ENCODE results near the gene CDSN. TPM values are rescaled to one million over a fixed set of nuclear protein-coding genes. Genes with fewer than 3 reads are reported as not detected.
"Not testable (repeated sequence)": the region's sequence is repeated elsewhere in the genome, so short reads cannot be mapped to it uniquely, and the experiment has no call there.

CDSN gene
- total and polyA plus RNA-seq, 7 experiments from 2014 or later: not detected

DNA sequence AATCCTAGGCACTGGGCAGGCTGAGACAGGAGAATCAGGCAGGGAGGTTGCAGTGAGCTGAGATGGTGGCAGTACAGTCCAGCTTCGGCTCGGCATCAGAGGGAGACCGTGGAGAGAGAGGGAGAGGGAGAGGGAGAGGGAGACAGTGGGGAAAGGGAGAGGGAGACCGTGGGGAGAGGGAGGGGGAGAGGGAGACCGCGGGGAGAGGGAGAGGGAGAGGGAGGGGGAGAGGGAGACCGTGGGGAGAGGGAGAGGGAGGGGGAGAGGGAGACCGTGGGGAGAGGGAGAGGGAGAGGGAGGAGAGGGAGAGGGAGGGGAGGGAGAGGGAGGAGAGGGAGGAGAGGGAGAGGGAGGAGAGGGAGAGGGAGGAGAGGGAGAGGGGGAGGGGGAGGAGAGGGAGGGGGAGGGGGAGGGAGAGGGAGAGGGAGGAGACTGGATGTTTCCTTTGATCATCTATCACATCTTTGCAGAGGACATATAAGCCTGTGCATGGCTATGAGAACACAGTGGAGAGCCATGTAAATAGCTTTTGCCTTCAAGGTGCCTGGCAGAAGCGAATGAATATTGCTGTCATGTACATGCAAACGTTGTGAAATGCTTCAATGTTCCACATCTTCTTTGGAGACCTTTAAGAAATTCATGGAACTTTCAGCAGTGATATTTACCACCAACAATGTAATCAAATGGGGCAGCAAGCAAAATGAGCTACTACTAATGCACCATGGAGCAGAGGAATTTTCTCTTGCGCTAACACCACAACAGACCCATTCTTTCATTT, 52.2 kb downstream of the CDSN start:
- ATAC-seq; H3K27ac ChIP-seq (ENCODE audit: low read depth, low read length); H3K36me3 Mint-ChIP-seq; H3K4me3 Mint-ChIP-seq; POLR2A ChIA-PET; H3K27me3 ChIP-seq (ENCODE audit: control insufficient read depth in 2 of 2, insufficient read depth in 2 of 2, low read length in 2 of 2); H3K4me3 ChIP-seq (ENCODE audit: low read length); H3K4me1 ChIP-seq (ENCODE audit: control insufficient read depth in 2 of 2, insufficient read depth in 2 of 2, low read length in 2 of 2); H3K27ac Mint-ChIP-seq; H3K36me3 ChIP-seq (ENCODE audit: control insufficient read depth in 2 of 3, insufficient read depth in 3 of 3, low read length in 3 of 3); DNase-seq; intact Hi-C loops (cut with micrococcal nuclease); H3K4me1 Mint-ChIP-seq; H3K27me3 Mint-ChIP-seq; H3K9me3 Mint-ChIP-seq; H3K9me3 ChIP-seq (ENCODE audit: control insufficient read depth in 2 of 3, low read length in 3 of 3): not testable (repeated sequence)
- CTCF ChIA-PET: interaction anchor here (1.5 to 3.4 kb wide), 3 partner anchors 19 to 184 kb away, joined by 3 to 15 read pairs (median 10); no protein-coding TSS in a partner anchor

DNA sequence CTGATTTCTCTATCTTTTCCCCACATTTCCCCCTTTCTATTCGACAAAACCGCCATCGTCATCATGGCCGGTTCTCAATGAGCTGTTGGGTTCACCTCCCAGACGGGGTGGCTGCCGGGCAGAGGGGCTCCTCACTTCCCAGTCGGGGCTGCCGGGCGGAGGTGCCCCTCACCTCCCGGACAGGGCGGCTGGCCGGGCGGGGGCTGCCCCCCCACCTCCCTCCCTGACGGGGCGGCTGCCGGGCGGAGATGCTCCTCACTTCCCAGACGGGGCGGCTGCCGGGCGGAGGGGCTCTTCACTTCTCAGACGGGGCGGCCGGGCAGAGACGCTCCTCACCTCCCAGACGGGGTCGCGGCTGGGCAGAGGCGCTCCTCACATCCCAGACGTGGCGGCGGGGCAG, 53.2 kb downstream of the CDSN start:
- H3K4me1 ChIP-seq (ENCODE audit: control insufficient read depth in 2 of 2, insufficient read depth in 2 of 2, low read length in 2 of 2); CTCF ChIA-PET; H3K9me3 ChIP-seq (ENCODE audit: control insufficient read depth in 2 of 3, low read length in 3 of 3); ATAC-seq; H3K9me3 Mint-ChIP-seq; H3K27ac Mint-ChIP-seq; H3K36me3 Mint-ChIP-seq; intact Hi-C loops (cut with micrococcal nuclease); POLR2A ChIA-PET; H3K4me3 Mint-ChIP-seq; H3K4me1 Mint-ChIP-seq; H3K4me3 ChIP-seq (ENCODE audit: low read length); H3K36me3 ChIP-seq (ENCODE audit: control insufficient read depth in 2 of 3, insufficient read depth in 3 of 3, low read length in 3 of 3); DNase-seq; H3K27me3 ChIP-seq (ENCODE audit: control insufficient read depth in 2 of 2, insufficient read depth in 2 of 2, low read length in 2 of 2); H3K27ac ChIP-seq (ENCODE audit: low read depth, low read length): not testable (repeated sequence)
- H3K27me3 Mint-ChIP-seq: peaks cover 0 to 16% (median 0%) of the 10 kb centered on the region in 5 donors

DNA sequence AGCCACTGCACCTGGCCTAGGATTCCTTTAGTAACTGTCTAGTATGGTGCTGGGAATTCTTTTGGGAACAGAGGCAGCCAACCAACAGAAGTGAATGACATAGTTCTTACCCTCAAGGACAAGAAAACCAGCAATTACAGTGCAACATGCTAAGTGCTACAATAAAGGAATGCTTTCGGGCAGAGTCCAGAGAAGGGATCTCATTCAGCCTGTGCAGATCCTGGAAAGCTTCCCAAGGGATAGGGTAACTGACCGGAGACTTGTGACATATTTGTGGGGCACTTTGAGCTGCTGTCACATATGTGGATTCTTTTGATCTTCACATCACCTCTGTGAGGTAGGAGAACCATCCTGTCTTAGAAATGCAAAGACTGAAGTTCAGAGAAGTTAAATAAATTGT, 54.7 kb downstream of the CDSN start:
- ChIA-PET CTCF (interaction anchor here (0.6 kb wide), 1 partner anchor 23 kb away, joined by 4 read pairs; no protein-coding TSS in a partner anchor), POLR2A (no interaction called here)
- Mint-ChIP-seq H3K9me3 (no peaks in the 10 kb centered on the region), H3K4me3 (no peak overlapping the region), H3K36me3 (no peaks in the 10 kb centered on the region), H3K4me1 (peaks cover 0 to 7% (median 0%) of the 10 kb centered on the region in 7 donors), H3K27ac (no peak overlapping the region), H3K27me3 (peaks cover 0 to 16% (median 0%) of the 10 kb centered on the region in 5 donors)
- H3K4me3 ChIP-seq (ENCODE audit: low read length): no peak overlapping the region
- no peaks in the 10 kb centered on the region for H3K36me3 ChIP-seq (ENCODE audit: control insufficient read depth in 2 of 3, insufficient read depth in 3 of 3, low read length in 3 of 3)
- no peaks in the 10 kb centered on the region for H3K9me3 ChIP-seq (ENCODE audit: control insufficient read depth in 2 of 3, low read length in 3 of 3)
- H3K27ac ChIP-seq (ENCODE audit: low read depth, low read length): no peak overlapping the region
- no peak for DNase-seq
- no peak for ATAC-seq
- no peaks in the 10 kb centered on the region for H3K4me1 ChIP-seq (ENCODE audit: control insufficient read depth in 2 of 2, insufficient read depth in 2 of 2, low read length in 2 of 2)
- intact Hi-C loops (cut with micrococcal nuclease): no loop called here
- H3K27me3 ChIP-seq (ENCODE audit: control insufficient read depth in 2 of 2, insufficient read depth in 2 of 2, low read length in 2 of 2): peaks cover 0 to 4% of the 10 kb centered on the region in 2 donors

Other genes with a start within 250 kb of the CDSN start
- gene DDR1, start 235.9 kb downstream of the CDSN start, total RNA-seq: 10 to 100 TPM; 13.7 to 23.8 (median 18.6) TPM
- gene DDR1, start 235.9 kb downstream of the CDSN start, polyA plus RNA-seq: 1 to 10 TPM; 1.8 to 8.6 TPM
- 10 to 100 TPM; 18.8 to 42.3 (median 32.2) TPM for gene GTF2H4, start 212.2 kb downstream of the CDSN start, total RNA-seq
- 10 to 100 TPM in 1 of 2 donors, 1 to 10 TPM in 1; 8.0 to 12.1 TPM for gene GTF2H4, start 212.2 kb downstream of the CDSN start, polyA plus RNA-seq
- gene VARS2, start 206.2 kb downstream of the CDSN start, total RNA-seq: 10 to 100 TPM; 22.2 to 47.3 (median 37.9) TPM
- gene VARS2, start 206.2 kb downstream of the CDSN start, polyA plus RNA-seq: 10 to 100 TPM; 17.1 to 18.9 TPM
- not detected for gene SFTA2, start 188.3 kb downstream of the CDSN start, total RNA-seq
- gene SFTA2, start 188.3 kb downstream of the CDSN start, polyA plus RNA-seq: under 1 TPM in 1 of 2 donors, not detected in 1; 0.34 TPM
- not detected for gene MUCL3, start 179.5 kb downstream of the CDSN start, total RNA-seq
- not detected for gene MUCL3, start 179.5 kb downstream of the CDSN start, polyA plus RNA-seq
- gene MUC21, start 136.7 kb downstream of the CDSN start, total RNA-seq: not detected
- not detected for gene MUC21, start 136.7 kb downstream of the CDSN start, polyA plus RNA-seq
- not detected for gene MUC22, start 110.0 kb downstream of the CDSN start, total RNA-seq
- gene MUC22, start 110.0 kb downstream of the CDSN start, polyA plus RNA-seq: not detected
- gene C6orf15, start 7.9 kb downstream of the CDSN start, total RNA-seq: not detected
- gene C6orf15, start 7.9 kb downstream of the CDSN start, polyA plus RNA-seq: not detected
- gene PSORS1C1, start 5.6 kb downstream of the CDSN start, total RNA-seq: not detected
- gene PSORS1C1, start 5.6 kb downstream of the CDSN start, polyA plus RNA-seq: not detected
- gene PSORS1C2, start 18.6 kb upstream of the CDSN start, total RNA-seq: not detected
- not detected for gene PSORS1C2, start 18.6 kb upstream of the CDSN start, polyA plus RNA-seq
- 10 to 100 TPM; 20.1 to 46.4 (median 35.5) TPM for gene CCHCR1, start 37.4 kb upstream of the CDSN start, total RNA-seq
- 10 to 100 TPM in 1 of 2 donors, 1 to 10 TPM in 1; 6.9 to 11.1 TPM for gene CCHCR1, start 37.4 kb upstream of the CDSN start, polyA plus RNA-seq
- 10 to 100 TPM in 1 of 5 experiments, 1 to 10 TPM in 4; 4.3 to 78.9 (median 9.4) TPM for gene TCF19, start 38.1 kb upstream of the CDSN start, total RNA-seq
- 1 to 10 TPM; 9.4 to 9.7 TPM for gene TCF19, start 38.1 kb upstream of the CDSN start, polyA plus RNA-seq
- gene POU5F1, start 50.2 kb upstream of the CDSN start, total RNA-seq: under 1 TPM in 1 of 5 experiments, not detected in 4; 0.46 TPM
- gene POU5F1, start 50.2 kb upstream of the CDSN start, polyA plus RNA-seq: under 1 TPM in 1 of 2 donors, not detected in 1; 0.18 TPM
- 1,000 to 10,000 TPM; 1,349 to 2,513 (median 1,489) TPM for gene HLA-C, start 151.6 kb upstream of the CDSN start, total RNA-seq
- gene HLA-C, start 151.6 kb upstream of the CDSN start, polyA plus RNA-seq: 1,000 to 10,000 TPM; 2,614 to 2,874 TPM
- gene HLA-B, start 236.7 kb upstream of the CDSN start, total RNA-seq: 1,000 to 10,000 TPM; 5,136 to 7,364 (median 5,516) TPM
- 1,000 to 10,000 TPM; 5,467 to 7,459 TPM for gene HLA-B, start 236.7 kb upstream of the CDSN start, polyA plus RNA-seq